Karpas-422 (cell line): ENCODE measurements around the gene FCHSD2. TPM values are rescaled to one million over a fixed set of nuclear protein-coding genes. Genes with fewer than 3 reads are reported as not detected.

Source experiments
- DNase-seq: peaks from one replicate; pipeline ENCODE4 v3.0.0-alpha.2; 2015
- H2AFZ ChIP-seq: fragments of 200-600 bp; sonication (generic); 2 replicates; pipeline ENCODE4 v1.6.1; 2014; ENCODE audit warnings: antibody characterized with exemption, low read length, mixed read lengths
- H3K27ac ChIP-seq: fragments of 200-600 bp; sonication (generic); 2 replicates; pipeline ENCODE4 v1.5.1; 2014; ENCODE audit warnings: mild to moderate bottlenecking, low read length, moderate library complexity
- H3K27me3 ChIP-seq: fragments of 200-600 bp; sonication (generic); 2 replicates; pipeline ENCODE4 v1.6.1; 2014; ENCODE audit warnings: low read length, mixed read lengths
- H3K36me3 ChIP-seq: fragments of 200-600 bp; sonication (generic); 2 replicates; pipeline ENCODE4 v1.6.1; 2014; ENCODE audit warnings: low read length, mixed read lengths; ENCODE audit not compliant: insufficient read depth
- H3K4me1 ChIP-seq: fragments of 200-600 bp; sonication (generic); 2 replicates; pipeline ENCODE4 v1.6.1; 2014; ENCODE audit warnings: mild to moderate bottlenecking, low read length, mixed read lengths
- H3K4me2 ChIP-seq: fragments of 200-600 bp; sonication (generic); 2 replicates; pipeline ENCODE4 v1.6.1; 2014; ENCODE audit warnings: low read length, low read depth, mild to moderate bottlenecking; ENCODE audit not compliant: poor library complexity, severe bottlenecking
- H3K4me3 ChIP-seq: fragments of 200-600 bp; sonication (generic); 2 replicates; pipeline ENCODE4 v1.5.1; 2014; ENCODE audit warnings: mild to moderate bottlenecking, antibody characterized with exemption, low read length, mixed read lengths
- H3K79me2 ChIP-seq: fragments of 200-600 bp; sonication (generic); 2 replicates; pipeline ENCODE4 v1.6.1; 2014; ENCODE audit warnings: mild to moderate bottlenecking, low read length, mixed read lengths
- H3K9ac ChIP-seq: fragments of 200-600 bp; sonication (generic); 2 replicates; pipeline ENCODE4 v1.6.0; 2014; ENCODE audit warnings: low read length
- H3K9me2 ChIP-seq: fragments of 200-600 bp; sonication (generic), shearing (Covaris generic); replicated peaks from 2 replicates; pipeline ENCODE4 v1.6.0; 2014; ENCODE audit warnings: mild to moderate bottlenecking, low read length, moderate library complexity; ENCODE audit not compliant: insufficient read depth
- H3K9me3 ChIP-seq: fragments of 300-700, 200-600 bp; sonication (generic); 2 replicates; pipeline ENCODE4 v1.6.1; 2014; ENCODE audit warnings: low read length, mixed read lengths
- H4K20me1 ChIP-seq: fragments of 200-600 bp; sonication (generic); 2 replicates; pipeline ENCODE4 v1.6.1; 2014; ENCODE audit warnings: mild to moderate bottlenecking, antibody characterized with exemption, low read length, low read depth; ENCODE audit not compliant: insufficient read depth
- total RNA-seq: library from RNA; depleted of rRNA; stranded (reverse); fragments of >200 nt; shearing (Covaris generic); gene quantifications from 2 replicates; pipeline ENCODE4 v1.2.3, GENCODE V29; 2014; ENCODE audit warnings: low replicate concordance

The FCHSD2 gene
- total RNA-seq, 1 experiment from 2014 or later = 48.2 TPM

DNA sequence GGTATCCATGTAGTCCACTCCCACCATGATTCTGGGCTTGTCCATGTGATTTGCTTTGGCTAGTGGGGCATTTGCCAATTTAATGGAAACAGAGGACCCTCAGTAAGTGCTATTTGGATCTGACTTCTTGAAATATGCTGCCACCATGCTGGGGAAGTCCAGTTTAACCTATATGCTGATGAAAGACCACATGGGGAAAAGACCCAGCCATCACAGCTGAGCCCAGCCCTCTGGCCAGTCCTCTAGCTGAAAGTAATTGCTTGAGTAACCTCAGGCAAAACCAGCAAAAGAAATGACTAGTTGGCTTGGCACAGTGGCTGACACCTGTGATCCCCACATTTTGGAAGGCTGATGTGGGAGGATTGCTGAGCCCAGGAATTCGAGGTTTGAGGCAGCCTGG, 266.4 kb downstream of the FCHSD2 start:
- no peak overlapping the region for H3K9ac ChIP-seq
- no peaks in the 10 kb centered on the region for H3K9me3 ChIP-seq
- H3K27me3 ChIP-seq = no peaks in the 10 kb centered on the region
- H3K4me1 ChIP-seq = no peaks in the 10 kb centered on the region
- no peak overlapping the region for H3K27ac ChIP-seq
- DNase-seq = no peak
- H4K20me1 ChIP-seq = no peaks in the 10 kb centered on the region
- H3K36me3 ChIP-seq = peaks cover 40% of the 10 kb centered on the region
- H3K4me2 ChIP-seq = no peak overlapping the region
- no peak overlapping the region for H2AFZ ChIP-seq
- peaks cover 37% of the 10 kb centered on the region for H3K79me2 ChIP-seq
- no peaks in the 10 kb centered on the region for H3K9me2 ChIP-seq
- no peak overlapping the region for H3K4me3 ChIP-seq

DNA sequence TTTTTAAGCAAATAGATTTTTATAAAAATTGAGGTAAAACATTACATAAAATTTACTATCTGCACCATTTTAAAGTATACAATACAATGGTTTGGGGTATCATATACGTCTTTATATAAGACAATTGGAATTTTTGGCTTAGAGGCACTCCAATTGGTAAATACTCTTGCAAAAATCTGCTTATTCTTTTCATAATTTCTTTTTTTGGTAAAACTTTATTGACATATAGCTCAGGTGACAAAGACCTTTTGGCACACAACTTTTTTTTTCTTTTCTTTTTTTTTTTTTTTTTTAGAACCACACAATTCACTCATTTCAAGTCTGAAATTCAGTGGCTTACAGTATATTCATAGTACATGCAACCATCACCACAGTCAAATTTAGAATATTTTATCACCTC, 270.1 kb downstream of the FCHSD2 start:
- DNase-seq = no peak
- Histone ChIP-seq H2AFZ (no peak overlapping the region), H3K9me3 (no peaks in the 10 kb centered on the region), H3K4me1 (no peaks in the 10 kb centered on the region), H3K4me3 (no peak overlapping the region), H3K36me3 (peaks cover 48% of the 10 kb centered on the region), H3K9ac (no peak overlapping the region), H3K79me2 (peaks cover 30% of the 10 kb centered on the region), H4K20me1 (no peaks in the 10 kb centered on the region), H3K4me2 (no peak overlapping the region), H3K27ac (no peak overlapping the region), H3K27me3 (no peaks in the 10 kb centered on the region), H3K9me2 (no peaks in the 10 kb centered on the region)

- peaks cover 32% of the 10 kb centered on the region for H3K79me2 ChIP-seq
- H3K9ac ChIP-seq = no peak overlapping the region
- H3K27me3 ChIP-seq = no peaks in the 10 kb centered on the region
- H2AFZ ChIP-seq = no peak overlapping the region
- no peak overlapping the region for H3K4me3 ChIP-seq
- no peak overlapping the region for H3K27ac ChIP-seq
- H4K20me1 ChIP-seq = no peaks in the 10 kb centered on the region
- no peak overlapping the region for H3K4me2 ChIP-seq
- no peak for DNase-seq
- no peaks in the 10 kb centered on the region for H3K4me1 ChIP-seq
- no peaks in the 10 kb centered on the region for H3K9me2 ChIP-seq
- H3K9me3 ChIP-seq = no peaks in the 10 kb centered on the region
- H3K36me3 ChIP-seq = peaks cover 49% of the 10 kb centered on the region
Measured at GRCh38 chr11:72871119-72871518, 271.0 kb downstream of the FCHSD2 start.

DNA sequence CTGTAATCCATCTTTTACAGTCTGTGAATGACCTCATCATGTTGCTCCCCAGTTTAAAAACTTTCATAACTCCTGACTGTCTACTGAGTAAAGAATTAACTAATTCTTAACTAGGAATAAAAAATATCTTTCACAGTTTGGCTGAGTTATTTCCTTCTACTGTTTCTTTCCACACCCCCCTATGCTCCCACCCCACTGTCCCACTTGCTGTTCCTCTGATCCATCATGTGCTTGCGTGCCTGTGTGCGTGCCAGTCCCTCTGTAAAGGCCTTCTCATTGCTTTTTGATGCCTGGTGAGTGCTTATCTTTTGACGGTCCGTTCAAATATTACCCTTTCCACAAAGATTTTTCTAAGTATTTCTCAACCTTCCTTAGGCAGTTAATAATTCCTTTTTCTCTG, 272.3 kb downstream of the FCHSD2 start:
- no peaks in the 10 kb centered on the region for H3K4me1 ChIP-seq
- DNase-seq = no peak
- H3K9me3 ChIP-seq = no peaks in the 10 kb centered on the region
- H3K9ac ChIP-seq = no peak overlapping the region
- no peak overlapping the region for H2AFZ ChIP-seq
- H3K4me3 ChIP-seq = no peak overlapping the region
- H4K20me1 ChIP-seq = no peaks in the 10 kb centered on the region
- H3K4me2 ChIP-seq = no peak overlapping the region
- peaks cover 39% of the 10 kb centered on the region for H3K36me3 ChIP-seq
- H3K79me2 ChIP-seq = peaks cover 29% of the 10 kb centered on the region
- H3K9me2 ChIP-seq = no peaks in the 10 kb centered on the region
- H3K27me3 ChIP-seq = no peaks in the 10 kb centered on the region
- H3K27ac ChIP-seq = no peak overlapping the region

DNA sequence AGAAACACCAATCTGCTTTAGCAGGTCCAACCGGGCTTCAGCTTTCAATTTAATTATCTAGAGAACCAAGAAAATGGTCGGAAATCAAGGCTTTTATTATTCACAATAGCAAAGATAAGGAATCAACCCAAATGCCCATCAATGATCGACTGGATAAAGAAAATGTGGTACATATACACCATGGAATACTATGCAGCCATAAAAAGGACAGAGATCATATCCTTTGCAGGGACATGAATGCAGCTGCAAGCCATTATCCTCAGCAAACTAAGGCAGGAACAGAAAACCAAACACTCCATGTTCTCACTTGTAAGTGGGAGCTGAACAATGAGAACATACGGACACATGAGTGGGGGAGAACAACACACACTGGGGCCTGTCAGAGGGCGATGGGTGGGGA, 274.1 kb downstream of the FCHSD2 start:
- no peak overlapping the region for H2AFZ ChIP-seq
- no peaks in the 10 kb centered on the region for H3K4me1 ChIP-seq
- H3K4me2 ChIP-seq = no peak overlapping the region
- no peak for DNase-seq
- peaks cover 31% of the 10 kb centered on the region for H3K36me3 ChIP-seq
- H3K9me3 ChIP-seq = no peaks in the 10 kb centered on the region
- H3K79me2 ChIP-seq = peaks cover 42% of the 10 kb centered on the region
- no peak overlapping the region for H3K27ac ChIP-seq
- H3K9ac ChIP-seq = no peak overlapping the region
- H3K4me3 ChIP-seq = no peak overlapping the region
- H4K20me1 ChIP-seq = no peaks in the 10 kb centered on the region
- no peaks in the 10 kb centered on the region for H3K27me3 ChIP-seq
- no peaks in the 10 kb centered on the region for H3K9me2 ChIP-seq

DNA sequence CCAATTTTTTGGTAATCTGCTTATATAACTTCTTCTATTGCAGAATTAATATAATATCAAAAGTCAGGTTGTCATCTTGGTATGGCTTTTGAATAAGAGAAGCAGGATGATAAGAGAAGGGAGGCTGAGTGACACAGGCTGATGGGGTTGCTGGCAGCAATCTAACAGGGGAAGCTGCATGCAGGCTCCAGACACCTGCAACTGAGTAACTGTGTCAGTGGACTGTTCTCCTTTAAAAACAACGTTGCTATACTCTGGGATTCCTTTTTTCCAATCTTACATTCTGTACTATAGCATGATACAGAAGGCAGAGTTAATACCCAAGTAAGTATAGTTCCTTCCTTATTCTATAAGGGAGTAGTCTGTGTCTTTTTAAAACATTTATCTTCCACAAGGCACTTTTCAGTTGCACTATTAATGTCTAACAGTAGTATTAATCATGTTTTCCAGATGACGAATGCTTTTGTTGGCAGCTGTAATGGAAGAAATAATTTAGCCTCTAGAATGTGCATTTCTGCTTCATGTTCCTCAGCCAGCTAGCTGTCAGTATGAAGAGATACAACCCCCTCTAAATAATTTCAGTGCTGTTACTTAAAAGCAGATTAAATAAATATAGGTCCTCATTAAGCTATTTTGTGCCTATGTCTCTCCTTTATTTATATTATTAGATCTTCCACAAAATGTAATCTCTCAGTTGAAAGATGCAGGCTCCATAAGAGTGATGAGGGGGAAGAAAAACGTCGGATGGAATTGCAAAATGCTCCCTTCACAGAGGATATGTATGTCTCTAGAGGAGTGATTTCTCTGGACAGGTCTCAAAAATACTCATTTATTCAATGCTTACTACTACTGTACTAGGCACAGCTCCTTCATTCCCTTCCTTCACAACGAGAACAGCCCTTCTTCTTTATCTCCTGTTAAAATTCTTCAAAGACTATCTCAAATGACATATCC, 277.1 kb downstream of the FCHSD2 start:
- Histone ChIP-seq H3K27ac (no peak overlapping the region; the same call in 1 of the 2 replicates), H3K4me3 (no peak overlapping the region), H3K4me1 (no peaks in the 10 kb centered on the region), H3K9ac (no peak overlapping the region), H2AFZ (no peak overlapping the region), H3K4me2 (no peak overlapping the region), H3K36me3 (peaks cover 34% of the 10 kb centered on the region), H3K79me2 (peaks cover 55% of the 10 kb centered on the region), H4K20me1 (no peaks in the 10 kb centered on the region), H3K9me2 (no peaks in the 10 kb centered on the region), H3K27me3 (no peaks in the 10 kb centered on the region), H3K9me3 (no peaks in the 10 kb centered on the region)
- DNase-seq = no peak

- Histone ChIP-seq H3K27ac (no peak overlapping the region), H3K9me2 (no peaks in the 10 kb centered on the region), H4K20me1 (no peaks in the 10 kb centered on the region), H3K4me1 (no peaks in the 10 kb centered on the region), H3K4me2 (no peak overlapping the region), H3K9ac (no peak overlapping the region), H3K9me3 (no peaks in the 10 kb centered on the region), H3K27me3 (no peaks in the 10 kb centered on the region), H2AFZ (no peak overlapping the region), H3K4me3 (no peak overlapping the region), H3K36me3 (peaks cover 38% of the 10 kb centered on the region), H3K79me2 (peaks cover 57% of the 10 kb centered on the region)
- no peak for DNase-seq
Measured at GRCh38 chr11:72863916-72864315, 278.2 kb downstream of the FCHSD2 start.

GRCh38 chr11:72863091-72863490, 279.0 kb downstream of the FCHSD2 start:
- no peaks in the 10 kb centered on the region for H3K27me3 ChIP-seq
- H3K9me2 ChIP-seq = no peaks in the 10 kb centered on the region
- peaks cover 57% of the 10 kb centered on the region for H3K79me2 ChIP-seq
- H3K4me3 ChIP-seq = no peak overlapping the region
- no peak for DNase-seq
- H3K36me3 ChIP-seq = peaks cover 33% of the 10 kb centered on the region
- no peak overlapping the region for H3K9ac ChIP-seq
- H3K4me2 ChIP-seq = no peak overlapping the region
- no peaks in the 10 kb centered on the region for H4K20me1 ChIP-seq
- H2AFZ ChIP-seq = no peak overlapping the region
- H3K9me3 ChIP-seq = no peaks in the 10 kb centered on the region
- H3K4me1 ChIP-seq = no peaks in the 10 kb centered on the region
- H3K27ac ChIP-seq = no peak overlapping the region
